Stimulated activated CD4-positive, alpha-beta T cell treated with anti-CD3 and anti-CD28 coated beads, Interleukin-15, amount 100 ng/mL, for 24 hours (primary cell): ENCODE measurements around the gene SLC16A13.
A peak's percentile ranks its signal among the peaks of the same experiment; 100 is the strongest.
"Not testable (repeated sequence)": the region's sequence is repeated elsewhere in the genome, so short reads cannot be mapped to it uniquely, and the experiment has no call there.

Experiments
- DNase-seq: peaks from one replicate; pipeline ENCODE4 v3.0.0-alpha.2; 2020

The SLC16A13 gene, protein sequence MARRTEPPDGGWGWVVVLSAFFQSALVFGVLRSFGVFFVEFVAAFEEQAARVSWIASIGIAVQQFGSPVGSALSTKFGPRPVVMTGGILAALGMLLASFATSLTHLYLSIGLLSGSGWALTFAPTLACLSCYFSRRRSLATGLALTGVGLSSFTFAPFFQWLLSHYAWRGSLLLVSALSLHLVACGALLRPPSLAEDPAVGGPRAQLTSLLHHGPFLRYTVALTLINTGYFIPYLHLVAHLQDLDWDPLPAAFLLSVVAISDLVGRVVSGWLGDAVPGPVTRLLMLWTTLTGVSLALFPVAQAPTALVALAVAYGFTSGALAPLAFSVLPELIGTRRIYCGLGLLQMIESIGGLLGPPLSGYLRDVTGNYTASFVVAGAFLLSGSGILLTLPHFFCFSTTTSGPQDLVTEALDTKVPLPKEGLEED

DNA sequence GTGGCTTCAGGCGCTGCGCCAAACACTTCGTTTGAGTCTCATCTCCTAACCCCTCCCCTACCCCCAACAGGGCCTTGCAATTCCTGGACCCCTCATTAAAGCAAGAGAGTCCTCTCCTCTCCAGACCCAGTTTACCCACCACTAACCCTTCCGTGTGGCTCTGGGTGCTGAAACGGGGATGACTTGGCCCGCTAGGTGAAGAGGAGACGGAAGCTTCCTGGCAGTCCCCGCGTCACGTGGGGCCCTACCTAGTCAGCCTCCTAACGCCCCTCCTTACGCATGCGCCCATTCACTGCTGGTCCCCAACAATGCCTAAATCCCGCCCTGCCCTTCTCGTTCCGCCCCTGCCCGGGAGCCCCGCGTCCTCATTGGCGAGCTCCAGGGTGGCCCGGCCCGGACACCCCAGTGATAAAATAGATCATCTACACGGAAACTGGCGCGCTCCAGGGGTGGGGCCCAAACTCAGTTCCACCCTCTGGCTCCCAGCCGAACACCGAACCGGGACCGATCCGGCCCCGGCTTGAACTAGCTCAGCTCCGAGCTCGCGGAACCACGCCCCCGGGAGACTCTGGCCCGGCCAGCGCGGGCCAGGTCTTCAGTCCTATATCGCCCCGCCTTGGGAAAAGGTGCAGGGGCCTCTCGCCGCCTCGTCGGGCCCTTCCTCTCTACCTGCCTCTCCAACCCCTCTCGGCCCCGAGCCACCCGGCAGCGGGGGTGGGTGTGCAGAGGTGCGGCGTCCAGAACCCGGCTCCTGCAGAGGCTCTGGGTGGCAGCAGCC lies at the start of gene SLC16A13:
Gene SLC16A13, plus strand, starts transcription at position 425 of the 778 bp plus-strand sequence. CDS start 368 bp downstream, outside the sequence.
- DNase-seq, result peak; percentile 100

DNA sequence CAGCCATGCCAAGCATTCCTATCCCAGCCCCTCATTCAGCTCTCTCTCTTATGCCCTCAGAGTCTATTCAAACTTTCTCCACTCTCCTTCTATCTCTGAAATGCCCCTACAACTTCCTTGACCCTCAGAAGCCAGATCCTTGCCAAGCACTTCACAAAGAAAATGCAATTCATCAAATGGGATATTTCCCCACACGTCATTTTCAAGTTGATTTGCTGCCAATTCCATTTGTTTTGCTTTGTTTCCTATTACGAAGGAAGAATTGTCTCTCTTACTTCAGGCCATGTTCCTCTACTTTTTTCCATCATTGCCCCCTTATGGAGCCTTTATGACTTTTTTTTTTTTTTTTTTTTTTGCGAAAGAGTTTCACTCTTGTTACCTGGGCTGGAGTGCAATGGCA lies 49.1 kb upstream of the SLC16A13 start:
- no peak for DNase-seq

DNA sequence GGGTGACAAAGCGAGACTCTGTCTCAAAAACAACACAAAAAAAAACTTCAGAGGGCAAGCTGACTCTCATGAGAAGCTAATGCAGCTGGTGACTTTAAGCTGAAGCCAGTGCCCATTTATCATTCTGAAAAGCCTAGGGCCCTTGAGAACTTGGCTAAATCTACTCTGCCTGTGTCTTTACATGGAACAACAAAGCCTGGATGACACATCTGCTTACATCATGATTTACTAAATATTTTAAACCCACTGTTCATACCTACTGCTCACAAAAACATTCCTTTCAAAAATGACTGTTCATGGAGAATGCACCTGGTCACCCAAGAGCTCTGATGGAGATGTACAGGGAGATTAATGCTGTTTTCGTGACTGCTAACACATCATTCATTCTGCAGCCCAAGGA lies 46.0 kb upstream of the SLC16A13 start:
- no peak for DNase-seq

DNA sequence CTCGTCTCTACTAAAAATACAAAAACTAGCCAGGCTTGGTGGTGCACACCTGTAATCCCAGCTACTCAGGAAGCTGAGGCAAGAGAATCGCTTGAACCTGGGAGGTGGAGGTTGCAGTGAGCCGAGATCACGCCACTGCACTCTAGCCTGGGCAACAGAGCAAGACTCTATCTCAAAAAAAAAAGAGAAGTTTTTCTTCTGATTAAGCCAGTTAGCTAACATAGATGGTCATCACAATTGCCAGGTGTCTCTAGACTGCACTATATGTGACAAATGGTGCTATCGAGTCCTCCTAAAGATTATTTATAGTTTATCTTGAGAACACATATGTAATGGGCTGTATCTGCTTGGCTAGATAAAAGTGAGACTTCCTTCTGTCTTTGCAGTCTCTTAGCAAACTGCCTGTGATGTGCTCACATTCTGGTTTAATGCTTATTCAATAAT lies 42.2 kb upstream of the SLC16A13 start:
- not testable (repeated sequence) for DNase-seq

DNA sequence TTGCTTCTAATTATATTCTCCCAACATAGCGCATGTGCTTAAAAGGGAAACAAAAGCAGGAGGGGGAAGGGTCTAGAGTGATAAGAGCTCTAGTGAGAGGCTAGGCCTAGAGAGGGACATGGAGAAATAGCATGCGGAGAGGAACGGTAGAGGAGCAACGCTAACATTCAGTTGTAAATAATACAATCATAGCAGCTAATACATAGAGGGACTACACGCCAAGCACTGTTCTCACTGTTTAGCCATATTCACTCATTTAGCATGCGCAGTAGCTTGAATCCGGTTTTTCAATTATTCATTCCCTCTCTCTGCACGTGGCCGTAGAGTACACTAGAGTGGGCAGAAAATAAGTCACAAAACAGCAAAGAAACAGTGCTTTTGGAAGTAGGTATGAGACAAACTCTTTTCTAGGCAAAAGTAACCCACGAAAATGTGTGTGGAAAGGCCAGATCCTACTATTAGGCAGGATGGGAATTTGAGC lies 41.7 kb upstream of the SLC16A13 start:
- no peak for DNase-seq

DNA sequence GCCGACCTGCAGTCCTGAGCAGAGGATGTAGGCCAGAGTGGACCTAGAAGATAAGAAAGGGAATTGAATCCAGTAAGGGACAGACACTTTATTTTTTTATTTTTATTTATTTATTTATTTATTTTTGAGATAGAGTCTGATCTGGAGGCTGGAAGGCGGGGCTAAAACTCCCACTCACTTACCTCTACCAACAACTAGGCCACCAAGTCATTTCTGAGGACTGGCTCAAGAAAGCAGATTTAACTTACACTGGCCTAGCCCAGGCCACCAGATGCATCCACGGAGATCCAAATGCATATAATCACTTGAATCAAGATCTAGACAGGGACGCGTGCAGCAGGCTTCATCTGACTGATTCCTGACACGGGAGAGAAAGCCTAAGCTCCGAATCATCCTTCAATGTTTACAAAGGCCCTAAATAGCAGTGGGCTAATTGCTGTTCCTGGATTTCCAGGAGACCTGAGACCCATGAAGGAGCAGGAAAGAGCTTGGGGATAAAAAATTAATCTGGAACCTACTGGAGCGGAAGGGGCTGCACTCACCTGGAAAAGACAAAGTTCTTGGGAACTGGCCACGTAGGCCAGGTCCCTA lies 41.1 kb upstream of the SLC16A13 start:
- no peak for DNase-seq

DNA sequence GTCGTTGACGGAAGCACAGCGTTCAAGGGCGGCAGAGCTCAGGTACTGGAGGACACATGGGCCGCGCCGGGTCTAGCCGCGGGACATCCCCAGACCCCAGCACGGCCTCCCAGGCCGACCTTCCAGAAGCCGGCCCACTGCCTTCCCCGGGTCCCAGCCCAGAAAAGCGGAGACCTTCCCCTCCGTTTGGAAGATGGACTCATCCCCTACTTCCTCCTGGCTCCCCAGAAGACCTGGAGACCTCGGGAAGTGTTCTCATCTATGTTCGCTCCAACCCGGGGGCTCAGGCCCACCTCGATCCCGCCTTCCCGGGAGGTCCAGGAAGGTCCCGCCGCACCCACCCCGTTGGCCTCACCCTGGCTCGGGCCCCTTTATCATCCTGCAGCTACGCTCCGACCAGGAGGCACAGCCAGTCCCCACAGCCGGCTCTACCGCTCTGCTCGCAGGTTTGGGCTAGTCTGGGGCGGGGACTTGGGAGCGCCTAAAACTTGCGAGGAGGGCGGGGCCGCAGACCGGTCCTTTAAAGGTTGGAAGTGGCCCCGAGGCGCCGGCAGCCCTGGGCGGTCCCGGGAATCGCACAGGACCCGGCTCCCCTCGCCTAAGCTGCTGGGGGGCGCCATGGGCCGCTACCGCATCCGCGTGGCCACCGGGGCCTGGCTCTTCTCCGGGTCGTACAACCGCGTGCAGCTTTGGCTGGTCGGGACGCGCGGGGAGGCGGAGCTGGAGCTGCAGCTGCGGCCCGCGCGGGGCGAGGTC lies 40.1 kb upstream of the SLC16A13 start, which contains the start of gene ALOX12:
Gene ALOX12, plus strand, starts transcription at position 550 of the 756 bp plus-strand sequence. Its CDS starts 69 bp downstream, at position 619.
- DNase-seq, result no peak

DNA sequence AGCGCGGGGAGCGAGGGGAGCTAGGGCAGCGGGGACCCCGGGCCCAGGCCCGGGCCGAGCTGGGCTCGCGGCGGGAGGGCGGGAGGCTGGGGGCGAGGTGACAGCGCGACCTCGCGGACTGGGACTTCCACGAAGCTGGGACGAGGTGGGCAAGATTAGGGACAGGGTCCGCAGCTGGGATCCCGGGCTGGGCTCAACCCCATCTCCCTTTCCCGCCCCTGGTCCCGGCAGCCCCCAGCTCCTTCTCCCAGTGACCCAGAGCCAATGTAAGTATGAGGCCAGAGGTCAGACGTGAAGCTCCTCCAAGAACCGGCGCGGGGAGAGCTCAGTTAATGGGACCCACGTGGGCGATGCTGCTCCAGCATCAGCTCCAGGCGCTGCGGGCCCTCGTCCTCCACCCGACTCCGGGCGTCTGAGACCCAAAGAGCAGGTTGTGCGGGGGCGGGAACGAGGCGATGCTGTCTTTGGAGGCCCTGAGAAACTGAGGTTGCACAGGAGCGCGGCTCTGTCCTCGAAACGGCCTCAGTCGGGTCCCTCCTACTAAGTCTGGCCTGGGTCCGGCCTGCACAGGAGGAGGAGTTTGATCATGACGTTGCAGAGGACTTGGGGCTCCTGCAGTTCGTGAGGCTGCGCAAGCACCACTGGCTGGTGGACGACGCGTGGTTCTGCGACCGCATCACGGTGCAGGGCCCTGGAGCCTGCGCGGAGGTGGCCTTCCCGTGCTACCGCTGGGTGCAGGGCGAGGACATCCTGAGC lies 39.4 kb upstream of the SLC16A13 start:
- DNase-seq, result no peak

DNA sequence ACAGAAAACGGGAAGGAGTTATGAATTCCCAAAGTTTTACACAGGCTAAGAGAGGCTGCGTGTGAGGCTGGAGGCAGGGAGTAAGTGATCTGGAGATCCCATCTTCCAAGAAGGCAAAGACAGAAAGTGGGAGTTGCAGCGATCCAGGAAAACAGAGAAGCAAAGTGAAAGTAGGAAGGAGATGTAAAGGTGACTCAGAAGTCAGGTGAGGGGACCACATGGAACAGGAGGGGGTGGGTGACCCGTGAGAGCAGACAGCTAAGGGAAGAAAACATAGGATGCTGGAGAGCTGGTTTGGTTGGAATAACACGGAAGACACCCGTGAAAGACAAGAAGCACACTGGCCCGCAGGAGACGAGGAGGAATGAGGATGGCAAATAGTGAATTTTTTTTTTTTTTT lies 38.6 kb upstream of the SLC16A13 start:
- no peak for DNase-seq

DNA sequence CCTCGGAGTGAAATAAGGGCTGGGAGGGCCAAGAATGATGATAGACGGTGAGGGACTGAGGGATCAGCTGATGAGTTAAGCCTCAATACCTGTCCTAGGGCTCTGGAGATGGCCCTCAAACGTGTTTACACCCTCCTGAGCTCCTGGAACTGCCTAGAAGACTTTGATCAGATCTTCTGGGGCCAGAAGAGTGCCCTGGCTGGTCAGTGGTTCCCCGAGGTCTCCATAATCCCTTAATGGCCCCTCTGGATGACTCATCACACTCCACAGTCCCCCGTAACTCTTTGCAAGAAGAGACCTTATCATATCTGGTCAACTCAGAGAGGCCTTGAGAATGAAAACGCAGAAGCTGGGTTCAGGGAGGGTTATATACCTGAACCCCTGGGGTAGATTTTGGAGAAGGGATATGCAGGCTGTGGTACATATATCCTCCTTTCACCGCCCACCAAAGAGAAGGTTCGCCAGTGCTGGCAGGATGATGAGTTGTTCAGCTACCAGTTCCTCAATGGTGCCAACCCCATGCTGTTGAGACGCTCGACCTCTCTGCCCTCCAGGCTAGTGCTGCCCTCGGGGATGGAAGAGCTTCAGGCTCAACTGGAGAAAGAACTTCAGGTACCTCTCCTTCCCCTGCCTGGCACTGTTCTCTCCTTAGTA lies 36.8 kb upstream of the SLC16A13 start:
- no peak for DNase-seq

DNA sequence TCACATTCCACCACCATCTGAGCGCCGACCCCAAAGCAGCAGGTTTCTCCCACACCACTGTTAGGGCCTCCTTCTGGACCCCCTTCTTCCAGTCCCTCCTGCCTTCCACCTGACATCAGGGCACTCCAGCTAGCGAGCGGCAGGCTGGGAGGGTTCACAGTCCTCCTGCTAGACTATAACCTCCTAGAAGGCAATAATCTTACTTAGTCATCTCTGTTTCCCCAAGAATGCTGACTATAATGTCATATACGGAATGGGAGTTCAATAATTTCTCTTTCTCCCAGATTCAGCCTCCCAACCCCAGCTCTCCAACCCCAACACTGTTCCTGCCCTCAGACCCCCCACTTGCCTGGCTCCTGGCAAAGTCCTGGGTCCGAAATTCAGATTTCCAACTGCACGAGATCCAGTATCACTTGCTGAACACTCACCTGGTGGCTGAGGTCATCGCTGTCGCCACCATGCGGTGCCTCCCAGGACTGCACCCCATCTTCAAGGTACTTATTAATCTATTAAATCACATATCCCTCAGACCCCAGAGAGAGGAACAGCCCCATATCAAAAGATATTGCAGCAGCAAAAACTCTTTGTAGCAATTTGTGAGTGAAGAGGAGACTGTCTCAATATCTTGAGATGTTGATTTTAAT lies 34.4 kb upstream of the SLC16A13 start:
- peak; percentile 63 for DNase-seq

DNA sequence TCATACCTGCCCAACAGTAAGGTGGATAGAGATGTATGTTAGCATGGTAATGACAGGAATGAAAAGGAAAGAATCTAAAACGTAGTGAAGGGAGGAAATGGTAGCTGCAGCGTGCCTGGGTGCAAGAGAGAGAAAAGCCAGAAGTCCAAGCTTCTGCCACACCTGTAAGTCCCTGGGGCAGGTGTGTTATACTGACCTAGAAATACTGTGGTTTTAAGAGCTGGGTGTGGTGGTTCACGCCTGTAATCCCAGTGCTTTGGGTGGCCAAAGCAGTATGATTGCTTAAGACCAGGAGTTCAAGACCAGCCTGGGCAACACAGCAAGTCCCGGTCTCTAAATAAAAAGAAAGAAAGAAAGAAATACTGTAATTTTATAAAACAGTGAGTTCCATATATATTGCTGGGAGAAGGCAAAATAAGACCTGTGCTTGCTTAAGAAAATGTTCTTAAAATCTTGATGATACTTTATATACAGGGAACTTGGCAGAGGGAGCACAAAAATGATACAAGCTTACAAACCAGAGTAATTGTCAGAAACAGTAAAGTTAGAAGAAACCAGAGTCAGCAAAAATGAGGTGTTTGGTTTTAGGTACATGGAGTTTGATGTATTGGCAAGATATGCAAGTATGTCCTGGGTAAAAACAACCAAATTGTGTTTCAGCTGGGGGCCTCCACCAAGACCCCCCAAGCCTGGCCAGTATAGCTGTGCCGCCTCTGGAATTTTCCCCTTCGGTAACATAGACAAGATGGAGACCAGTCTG lies 33.3 kb upstream of the SLC16A13 start:
- DNase-seq, result no peak

DNA sequence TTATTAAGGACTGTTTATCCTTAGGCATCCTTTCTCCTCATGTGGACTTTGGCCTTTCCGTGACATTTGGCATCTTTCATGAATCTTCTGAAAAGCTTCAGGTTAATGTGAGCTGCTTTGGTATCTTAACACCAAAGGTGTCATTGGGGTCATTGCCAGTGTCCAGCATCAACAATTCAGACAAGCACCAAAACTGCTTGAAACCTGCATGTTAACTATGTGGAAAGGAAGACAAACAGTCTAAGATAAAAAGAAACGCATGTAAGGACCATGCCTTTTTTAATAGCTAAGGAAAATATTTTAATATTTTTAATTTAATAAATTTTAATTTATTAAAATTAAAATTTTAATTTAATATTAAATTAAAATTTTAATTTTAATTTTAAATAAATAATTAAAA lies 32.1 kb upstream of the SLC16A13 start:
- no peak for DNase-seq

DNA sequence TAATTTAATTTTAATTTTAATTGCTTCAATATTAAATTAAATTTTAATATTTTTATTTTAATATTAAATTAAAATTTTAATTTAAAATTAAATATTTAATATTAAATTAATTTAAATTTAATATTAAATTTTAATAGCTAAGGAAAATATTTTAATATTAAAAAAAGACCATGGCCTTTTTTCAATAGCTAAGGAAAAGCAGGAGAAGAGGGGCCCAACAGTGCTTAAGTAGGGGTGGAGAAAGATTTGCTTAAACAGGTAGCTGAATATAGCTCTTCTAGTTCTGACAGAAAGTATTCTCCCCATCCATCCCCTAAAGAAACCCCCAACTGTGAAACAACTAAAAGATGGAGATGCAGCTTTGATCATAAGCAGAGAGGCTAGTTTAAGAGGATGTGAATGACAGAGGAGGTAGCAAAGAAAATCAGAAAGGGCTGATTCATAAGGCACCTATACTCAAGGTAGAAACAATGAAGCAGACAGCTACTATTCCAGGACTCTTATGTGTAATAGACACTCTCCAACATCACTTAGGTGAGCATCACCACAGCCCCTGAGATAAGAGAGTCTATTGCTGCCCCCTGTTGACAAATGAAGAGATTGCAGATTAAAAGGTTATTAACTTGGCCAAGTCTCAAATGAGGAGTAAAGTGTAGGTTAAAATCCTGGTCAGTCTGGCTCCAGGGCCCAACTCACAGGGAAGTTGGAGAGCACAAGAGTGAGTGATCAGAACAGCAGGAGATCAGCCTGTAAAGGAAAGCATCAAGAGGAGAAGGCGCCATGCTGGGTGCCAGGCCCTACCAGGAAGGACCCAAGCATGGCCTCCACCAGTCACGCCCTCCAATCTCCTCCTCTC lies 31.2 kb upstream of the SLC16A13 start:
- peak; percentile 34 for DNase-seq

DNA sequence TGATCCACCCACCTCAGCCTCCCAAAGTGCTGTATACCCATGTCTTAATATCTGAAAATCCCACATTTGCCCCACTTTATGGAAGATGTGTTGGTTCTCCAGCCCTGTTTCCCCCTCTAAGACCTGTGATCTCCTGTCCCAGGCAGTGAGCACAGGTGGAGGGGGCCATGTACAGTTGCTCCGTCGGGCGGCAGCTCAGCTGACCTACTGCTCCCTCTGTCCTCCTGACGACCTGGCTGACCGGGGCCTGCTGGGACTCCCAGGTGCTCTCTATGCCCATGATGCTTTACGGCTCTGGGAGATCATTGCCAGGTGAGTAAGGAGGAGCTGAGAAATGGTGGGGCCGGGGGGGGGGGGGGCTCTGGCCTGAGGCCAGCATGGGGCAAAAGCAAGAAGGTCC lies 30.1 kb upstream of the SLC16A13 start:
- DNase-seq, result no peak

DNA sequence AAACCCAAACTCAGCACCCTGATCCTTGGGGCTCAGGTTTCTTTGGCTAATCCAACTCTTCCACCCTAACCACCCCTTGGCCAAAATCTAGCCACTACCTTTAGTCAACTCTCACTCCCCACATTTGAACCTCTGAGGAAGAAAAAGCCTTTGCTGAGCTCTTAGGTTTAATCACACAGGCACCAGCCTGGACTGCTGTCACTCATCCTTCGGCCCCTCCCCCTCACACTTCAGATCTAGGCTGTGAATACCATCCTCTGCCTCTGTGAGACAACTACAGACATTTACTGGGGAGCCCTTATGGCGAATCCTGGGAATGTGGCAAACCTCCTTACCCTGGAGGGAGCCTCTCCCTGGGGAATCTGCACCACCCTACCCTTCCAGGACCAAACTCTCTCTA lies 28.7 kb upstream of the SLC16A13 start:
- no peak for DNase-seq

DNA sequence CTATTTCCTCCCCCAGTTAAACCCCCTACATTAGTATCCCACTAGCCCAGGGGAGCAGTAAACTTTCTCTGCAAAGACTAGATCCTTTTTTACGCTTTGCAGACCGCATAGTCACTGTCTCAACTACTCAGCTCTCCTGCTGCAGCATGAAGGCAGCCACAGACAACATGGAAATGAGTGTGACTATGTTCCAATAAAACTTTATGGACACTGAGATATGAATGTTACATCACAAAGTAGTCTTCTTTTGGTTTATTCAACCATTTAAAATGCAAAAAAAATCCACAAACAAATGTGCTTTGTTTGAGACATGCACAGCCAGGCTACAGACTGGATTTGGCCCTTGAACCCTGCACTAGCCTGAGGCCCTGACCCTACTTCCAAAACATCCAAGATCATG lies 25.3 kb upstream of the SLC16A13 start:
- no peak for DNase-seq

DNA sequence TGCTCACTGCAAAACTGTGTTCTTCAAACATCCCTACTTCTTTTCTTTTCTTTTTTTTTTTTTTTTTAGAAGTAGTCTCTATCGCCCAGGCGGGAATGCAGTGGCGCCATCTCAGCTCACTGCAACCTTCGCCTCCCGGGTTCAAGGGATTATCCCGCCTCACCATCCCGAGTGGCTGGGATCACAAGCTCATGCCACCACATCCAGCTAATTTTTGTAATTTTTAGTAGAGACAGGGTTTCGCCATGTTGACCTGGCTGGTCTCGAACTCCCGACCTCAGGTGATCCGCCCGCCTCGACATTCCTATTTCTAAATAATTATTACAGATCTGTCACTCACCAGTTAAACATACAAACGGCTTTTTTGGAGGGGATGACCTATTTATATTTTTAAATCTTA lies 24.4 kb upstream of the SLC16A13 start:
- no peak for DNase-seq

DNA sequence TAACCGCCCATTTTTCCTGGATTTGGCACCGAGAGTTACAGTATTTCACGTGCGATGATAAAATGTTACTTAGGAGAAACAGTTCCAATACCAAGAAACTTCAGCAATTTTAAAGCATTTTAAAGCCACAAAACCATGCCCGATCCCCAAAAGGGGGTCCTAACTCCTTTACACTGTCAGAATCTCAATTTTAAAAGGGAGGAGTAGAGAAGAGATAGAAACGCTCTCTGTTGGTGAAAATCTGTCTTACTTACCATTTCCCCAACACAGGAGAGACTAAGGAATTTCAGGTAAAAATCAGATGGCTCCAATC lies 23.9 kb upstream of the SLC16A13 start:
- DNase-seq, result no peak
